ENCODE measurements around the gene C20orf202.

- TF ChIP-seq CTCF (IDR thresholded peaks at IDR 0.05) (no peak), POLR2AphosphoS5 (IDR thresholded peaks at IDR 0.05) (no peak), POLR2A (IDR thresholded peaks at IDR 0.05) (no peak), EP300 (IDR thresholded peaks at IDR 0.05) (no peak)
Observed at GRCh38 chr20:1196634-1197033, 6.6 kb upstream of the C20orf202 start.
